HepG2 (cell line): ENCODE measurements around the gene UVSSA. TPM values are rescaled to one million over a fixed set of nuclear protein-coding genes. Genes with fewer than 3 reads are reported as not detected.

ENCODE experiments used
- ATAC-seq: fragments of 200-7000 bp; cut with Tn5 transposase; 3 replicates; pipeline ENCODE4 v1.9.1; 2020; ENCODE audit warnings: mild to moderate bottlenecking, moderate library complexity
- BruUV-seq: library from RNA; stranded (reverse); fragments of 400-500 nt; replicated peaks from 2 replicates; lab custom pipeline; 2021; lab: Mats Ljungman, UMichigan
- CTCF ChIA-PET: fragments of 300-600 bp; formaldehyde crosslinking; extraction: SDS; loops from one replicate; lab custom pipeline; 2021; ENCODE audit warnings: low total read pairs, inconsistent platforms, low intra/inter-chr PET ratio; lab: Yijun Ruan, JAX
- POLR2A ChIA-PET: fragments of 350-600 bp; sonication (Branson Sonifier 250); formaldehyde crosslinking; loops from one replicate; lab custom pipeline; 2020; ENCODE audit warnings: antibody characterized with exemption, inconsistent platforms; lab: Yijun Ruan, JAX
- DNase-seq: peaks from one replicate; pipeline ENCODE4 v3.0.0-alpha.2; 2015; ENCODE audit warnings: low spot score
- FAIRE-seq: peaks from 3 replicates; lab custom pipeline; 2011; peaks lifted over from hg19 to GRCh38; lab: Jason Lieb, UNC
- H2AFZ ChIP-seq: one replicate; pipeline ENCODE4 v1.6.1; 2011; ENCODE audit warnings: low read length, inconsistent platforms
- H3K27ac ChIP-seq: fragments of 300-600 bp; 3 replicates; pipeline ENCODE4 v1.8.0; 2011; ENCODE audit warnings: mixed run types, mild to moderate bottlenecking, mixed read lengths, low read length, inconsistent platforms; ENCODE audit not compliant: insufficient read depth; ENCODE audit errors: extremely low read length
- H3K27me3 ChIP-seq, 2 experiments: fragments of 200-600 bp in 1 of 2; 2 replicates in 1 of 2; 3 replicates in 1 of 2; pipeline versions ENCODE4 v1.6.0 to v1.8.0; 2011; ENCODE audit warnings: low read length in 2 of 2, mild to moderate bottlenecking in 2 of 2, moderate library complexity in 2 of 2, inconsistent platforms in 1 of 2; ENCODE audit not compliant: insufficient read depth in 2 of 2, control insufficient read depth in 1 of 2
- H3K36me3 ChIP-seq, 2 experiments: fragments of 200-600 bp in 1 of 2; replicated peaks in 1 of 2; 2 replicates in 1 of 2; 3 replicates in 1 of 2; pipeline versions ENCODE4 v1.5.1 to v1.8.0; 2011; ENCODE audit warnings: low read length in 2 of 2, inconsistent platforms in 1 of 2; ENCODE audit not compliant: insufficient read depth in 2 of 2, control insufficient read depth in 1 of 2
- H3K4me1 ChIP-seq: 2 replicates; pipeline ENCODE4 v1.5.1; 2012; ENCODE audit warnings: low read length, inconsistent platforms; ENCODE audit not compliant: insufficient read depth
- H3K4me2 ChIP-seq: 2 replicates; pipeline ENCODE4 v1.6.0; 2011; ENCODE audit warnings: low read depth, low read length, inconsistent platforms
- H3K4me3 ChIP-seq, 3 experiments: fragments of 200-600 bp in 1 of 3; sonication (generic), shearing (Covaris generic) in 1 of 3; replicated peaks in 1 of 3; 2 replicates each; pipeline ENCODE4 v1.5.1; 2011 to 2016; ENCODE audit warnings: low read length in 3 of 3, inconsistent platforms in 2 of 3, low read depth in 2 of 3, mild to moderate bottlenecking in 2 of 3, control low read depth in 1 of 3, mixed read lengths in 1 of 3; ENCODE audit not compliant: insufficient read depth in 1 of 3
- H3K79me2 ChIP-seq: one replicate; pipeline ENCODE4 v1.6.1; 2011; ENCODE audit warnings: low read length, inconsistent platforms; ENCODE audit not compliant: insufficient read depth
- H3K9ac ChIP-seq: 2 replicates; pipeline ENCODE4 v1.6.0; 2011; ENCODE audit warnings: mild to moderate bottlenecking, low read depth, low read length, inconsistent platforms; ENCODE audit not compliant: insufficient read depth
- H3K9me3 ChIP-seq: 2 replicates; pipeline ENCODE4 v1.5.1; 2012; ENCODE audit warnings: mild to moderate bottlenecking, low read length
- H4K20me1 ChIP-seq: 2 replicates; pipeline ENCODE4 v1.6.0; 2011; ENCODE audit warnings: inconsistent platforms, mild to moderate bottlenecking, low read length, moderate library complexity; ENCODE audit not compliant: insufficient read depth
- GZF1 ChIP-seq: sonication (generic); formaldehyde crosslinking; IDR thresholded peaks from 2 replicates; pipeline ENCODE4 v1.5.1; 2020; ENCODE audit warnings: mild to moderate bottlenecking, missing genetic modification reagents
- HNRNPUL1 ChIP-seq: fragments of 200-400 bp; formaldehyde crosslinking; IDR thresholded peaks from 2 replicates; pipeline ENCODE4 v1.6.1; 2017; ENCODE audit warnings: low read depth, mild to moderate bottlenecking, low read length, moderate library complexity
- KLF6 ChIP-seq: IDR thresholded peaks from 2 replicates; pipeline ENCODE4 v1.8.0; 2016; ENCODE audit warnings: missing biosample characterization, missing genetic modification reagents
- MAFF ChIP-seq: IDR thresholded peaks from 2 replicates; pipeline ENCODE4 v1.6.1; 2011; ENCODE audit warnings: low read depth, low read length, improper control_type of control experiment
- MBNL3 ChIP-seq: fragments of 250-450 bp; sonication (Bioruptor Pico); conservative IDR thresholded peaks from 2 replicates; pipeline ENCODE4 v1.8.0; 2022; ENCODE audit warnings: mild to moderate bottlenecking, inconsistent platforms
- RBM22 ChIP-seq: fragments of 200-400 bp; formaldehyde crosslinking; optimal IDR thresholded peaks from 2 replicates; pipeline ENCODE3; 2017; ENCODE audit warnings: mild to moderate bottlenecking, low read length, moderate library complexity
- TAF1 ChIP-seq: sonication (generic); formaldehyde crosslinking; IDR thresholded peaks from 2 replicates; pipeline ENCODE4 v1.4.0; 2020; ENCODE audit warnings: missing genetic modification reagents
- ZBTB1 ChIP-seq: sonication (generic); formaldehyde crosslinking; IDR thresholded peaks from 2 replicates; pipeline ENCODE4 v1.4.0; 2020; ENCODE audit warnings: missing genetic modification reagents, borderline replicate concordance
- ZMYM2 ChIP-seq: sonication (generic); formaldehyde crosslinking; IDR thresholded peaks from 2 replicates; pipeline ENCODE4 v1.8.0; 2022; ENCODE audit warnings: mild to moderate bottlenecking, missing genetic modification reagents
- ZNF18 ChIP-seq: sonication (generic); formaldehyde crosslinking; IDR thresholded peaks from 2 replicates; pipeline ENCODE4 v1.8.0; 2022; ENCODE audit warnings: mild to moderate bottlenecking, missing genetic modification reagents; ENCODE audit not compliant: insufficient replicate concordance
- ZNF232 ChIP-seq: sonication (generic); formaldehyde crosslinking; IDR thresholded peaks from 2 replicates; pipeline ENCODE4 v1.4.0; 2020; ENCODE audit warnings: missing genetic modification reagents, borderline replicate concordance
- ZNF530 ChIP-seq: sonication (generic); formaldehyde crosslinking; IDR thresholded peaks from 2 replicates; pipeline ENCODE4 v1.5.0; 2020; ENCODE audit warnings: low read depth, mild to moderate bottlenecking, missing genetic modification reagents
- ZNF746 ChIP-seq: sonication (generic); formaldehyde crosslinking; IDR thresholded peaks from 2 replicates; pipeline ENCODE4 v1.8.0; 2022; ENCODE audit warnings: mild to moderate bottlenecking, missing genetic modification reagents
- ZNF766 ChIP-seq: sonication (generic); formaldehyde crosslinking; IDR thresholded peaks from 2 replicates; pipeline ENCODE4 v1.5.0; 2020; ENCODE audit warnings: missing genetic modification reagents, borderline replicate concordance
- ZSCAN20 ChIP-seq: sonication (generic); formaldehyde crosslinking; IDR thresholded peaks from 2 replicates; pipeline ENCODE4 v1.4.0; 2020; ENCODE audit warnings: missing genetic modification reagents, mild to moderate bottlenecking, borderline replicate concordance
- WGBS: methylation state at CpG from one replicate; pipeline ENCODE4 v1.1.6; 2017; ENCODE audit warnings: low lambda C conversion rate; 5-methylcytosine and 5-hydroxymethylcytosine counted together
- in situ Hi-C: cut with HindIII; loops from 2 replicates; pipeline ENCODE4 v1.10.0; 2017; ENCODE audit warnings: low pct_unique_long_range_greater_than_20kb; ENCODE audit not compliant: extremely low pct_ligation_motif_present
- intact Hi-C: fragments of 100-400 bp; cut with micrococcal nuclease; formaldehyde crosslinking; loops from one replicate; pipeline ENCODE4 v1.10.0; 2022; ENCODE audit not compliant: unreplicated experiment
- polyA plus RNA-seq, 8 experiments: library from polyadenylated mRNA; depleted of rRNA in 3 of 8; stranded (reverse) in 7 of 8; unstranded in 1 of 8; fragments of >200 nt; fragmentation: Illumina TruSeq in 4 of 8; extraction: Trizol in 4 of 8; gene quantifications; 2 replicates each; pipeline versions ENCODE4 v1.2.1 to v1.2.3, GENCODE V29; 2011 to 2016; ENCODE audit warnings: low read depth in 4 of 8, missing spikeins in 1 of 8, mixed read lengths in 1 of 8; ENCODE audit not compliant: insufficient read depth in 1 of 8
- total RNA-seq, 5 experiments: library from RNA; depleted of rRNA; stranded (reverse); fragments of >200 nt; fragmentation: Illumina TruSeq; extraction: Trizol; gene quantifications; 2 replicates each; pipeline ENCODE4 v1.2.3, GENCODE V29; 2016; ENCODE audit warnings: low read depth in 1 of 5

Gene UVSSA
- total and polyA plus RNA-seq, 2 of the 13 experiments (the other 11 are each of a cell fraction or from before 2014, with no cell fraction given) = 4.6 to 8.4 TPM

GRCh38 chr4:1321486-1321885 is 25.5 kb upstream of the UVSSA start:
- H3K36me3 ChIP-seq = peaks cover 30 to 61% of the 10 kb centered on the region in 2 experiments; a peak in 4 of 5 replicates

GRCh38 chr4:1321946-1322650 is 24.9 kb upstream of the UVSSA start:
- BruUV-seq = no TSS peak
- Histone ChIP-seq H3K9me3 (no peaks in the 10 kb centered on the region), H3K4me2 (no peak overlapping the region), H3K4me1 (no peaks in the 10 kb centered on the region), H3K4me3 (no peak overlapping the region), H4K20me1 (no peaks in the 10 kb centered on the region), H2AFZ (no peak overlapping the region), H3K79me2 (no peaks in the 10 kb centered on the region), H3K9ac (no peak overlapping the region), H3K27ac (no peak overlapping the region), H3K36me3 (peaks cover 31 to 60% of the 10 kb centered on the region in 2 experiments; a peak in 4 of 5 replicates), H3K27me3 (no peaks in the 10 kb centered on the region)
- DNase-seq = no peak
- in situ Hi-C loops (no loop called here), intact Hi-C loops (no loop called here)
- ATAC-seq = no peak
- POLR2A ChIA-PET = no interaction called here
- FAIRE-seq = no peak
- CTCF ChIA-PET = no interaction called here
- 95% methylated on average over 12 of the region's 18 CpGs for WGBS
- no peak for TF ChIP-seq ZMYM2 (CRISPR knock-in tag)
- TF ChIP-seq KLF6 = no peak
- no peak for TF ChIP-seq RBM22
- TF ChIP-seq ZNF530 = no peak
- no peak for TF ChIP-seq ZNF746 (CRISPR knock-in tag)
- TF ChIP-seq ZNF232 (CRISPR knock-in tag) = no peak
- no peak for TF ChIP-seq ZSCAN20 (CRISPR knock-in tag)
- no peak for TF ChIP-seq MBNL3 (CRISPR knock-in tag)
- no peak for TF ChIP-seq ZNF766 (CRISPR knock-in tag)
- TF ChIP-seq HNRNPUL1 = no peak
- TF ChIP-seq ZBTB1 (CRISPR knock-in tag) = no peak

More at GRCh38 chr4:1321486-1321885, 25.5 kb upstream of the UVSSA start:
- no peak for TF ChIP-seq GZF1 (CRISPR knock-in tag)
- TF ChIP-seq MAFF = no peak
- TF ChIP-seq ZNF18 = no peak
- no peak for TF ChIP-seq TAF1 (CRISPR knock-in tag)
- no peak overlapping the region for H3K4me2 ChIP-seq
- H3K4me3 ChIP-seq = no peak overlapping the region
- BruUV-seq = no TSS peak
- H2AFZ ChIP-seq = no peak overlapping the region
- no peaks in the 10 kb centered on the region for H3K4me1 ChIP-seq
- intact Hi-C loops = no loop called here
- H3K9me3 ChIP-seq = no peaks in the 10 kb centered on the region
- in situ Hi-C loops = no loop called here
- no peaks in the 10 kb centered on the region for H3K79me2 ChIP-seq
- POLR2A ChIA-PET = no interaction called here
- no peak for ATAC-seq
- CTCF ChIA-PET = no interaction called here
- H3K27ac ChIP-seq = no peak overlapping the region
- no peaks in the 10 kb centered on the region for H4K20me1 ChIP-seq
- WGBS = 90% methylated on average over 11 of the region's 13 CpGs
- H3K27me3 ChIP-seq = no peaks in the 10 kb centered on the region
- H3K9ac ChIP-seq = no peak overlapping the region
- FAIRE-seq = no peak
- no peak for DNase-seq
